ENCODE measurements around the gene RAD18.

Gene RAD18

GRCh38 chr3:8964436-8965370 lies 1.4 kb upstream of the RAD18 start:
- no peak for DNase-seq (ENCODE audit: low spot score)

GRCh38 chr3:8962226-8962861 lies 928 bp downstream of the RAD18 start:
- no peak for DNase-seq (ENCODE audit: low spot score)

GRCh38 chr3:8959668-8960067 lies 3.6 kb downstream of the RAD18 start:
- no peak for DNase-seq (ENCODE audit: low spot score)

GRCh38 chr3:8954938-8955763 lies 8.1 kb downstream of the RAD18 start:
- DNase-seq (ENCODE audit: low spot score) = no peak

GRCh38 chr3:8953313-8953712 lies 10.0 kb downstream of the RAD18 start:
- DNase-seq (ENCODE audit: low spot score) = no peak

GRCh38 chr3:8952130-8952529 lies 11.1 kb downstream of the RAD18 start:
- DNase-seq (ENCODE audit: low spot score) = no peak

GRCh38 chr3:8945890-8946600 lies 17.2 kb downstream of the RAD18 start:
- DNase-seq (ENCODE audit: low spot score) = no peak

GRCh38 chr3:8942746-8943488 lies 20.4 kb downstream of the RAD18 start:
- DNase-seq (ENCODE audit: low spot score) = no peak

- no peak for DNase-seq (ENCODE audit: low spot score)
These were observed 21.2 kb downstream of the RAD18 start for GRCh38 chr3:8942115-8942514.

GRCh38 chr3:8938021-8938420 lies 25.3 kb downstream of the RAD18 start:
- DNase-seq (ENCODE audit: low spot score) = no peak

- no peak for DNase-seq (ENCODE audit: low spot score)
These were observed 25.9 kb downstream of the RAD18 start for GRCh38 chr3:8937064-8938020.

GRCh38 chr3:8932507-8932906 lies 30.8 kb downstream of the RAD18 start:
- DNase-seq (ENCODE audit: low spot score) = no peak

- DNase-seq (ENCODE audit: low spot score) = no peak
These were observed 31.9 kb downstream of the RAD18 start for GRCh38 chr3:8931342-8931741.

GRCh38 chr3:8929860-8930259 lies 33.4 kb downstream of the RAD18 start:
- DNase-seq (ENCODE audit: low spot score) = no peak

- DNase-seq (ENCODE audit: low spot score) = no peak
These were observed 48.8 kb downstream of the RAD18 start for GRCh38 chr3:8914491-8914890.

- no peak for DNase-seq (ENCODE audit: low spot score)
These were observed 51.5 kb downstream of the RAD18 start for GRCh38 chr3:8911781-8912180.

GRCh38 chr3:8909160-8909559 lies 54.1 kb downstream of the RAD18 start:
- no peak for DNase-seq (ENCODE audit: low spot score)

- DNase-seq (ENCODE audit: low spot score) = no peak
These were observed 60.1 kb downstream of the RAD18 start for GRCh38 chr3:8903191-8903590.

GRCh38 chr3:8900869-8901268 lies 62.4 kb downstream of the RAD18 start:
- DNase-seq (ENCODE audit: low spot score) = no peak

- DNase-seq (ENCODE audit: low spot score) = no peak
These were observed 63.3 kb downstream of the RAD18 start for GRCh38 chr3:8899876-8900460.
